ENCODE data around the gene SLC25A52. TPM values are rescaled to one million over a fixed set of nuclear protein-coding genes. Genes with fewer than 3 reads are reported as not detected.

The SLC25A52 gene
- total and polyA plus RNA-seq, 2 donors (not counting 3 experiments of a cell fraction or from before 2014, with no cell fraction given): 0.06 TPM; not detected in 1

DNA sequence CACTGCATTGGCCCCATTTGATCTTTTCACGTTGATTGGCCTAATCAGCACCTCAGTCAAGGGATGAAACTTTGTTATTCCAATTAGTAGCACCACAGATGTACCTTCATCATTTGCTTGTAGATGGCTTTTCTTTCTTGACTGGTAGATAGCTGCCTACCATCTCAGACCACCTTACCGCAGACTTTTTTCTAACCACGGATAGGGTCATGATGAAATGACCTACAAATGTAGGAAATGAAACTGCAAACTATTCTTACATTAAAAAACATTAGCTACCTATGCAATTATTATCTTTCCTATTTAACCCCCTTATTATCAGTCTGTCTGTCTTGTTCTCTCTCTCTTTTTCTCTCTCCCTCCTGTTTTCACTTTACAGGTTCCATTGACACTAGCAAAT is 22.4 kb upstream of the SLC25A52 start:
- no TSS peak for BruUV-seq (replicated peaks)
- H3K4me3 ChIP-seq (replicated peaks in 1 of 3; ENCODE audit: insufficient read depth in 1 of 3, low read depth in 1 of 3, low read length in 3 of 3): no peak overlapping the region
- dilution Hi-C loops (cut with MboI; ENCODE audit: extremely low pct_ligation_motif_present, low sequenced_read_pairs) (no loop called here), intact Hi-C loops (cut with micrococcal nuclease) (no loop called here)
- H3K4me1 ChIP-seq (ENCODE audit: control insufficient read depth, extremely low read depth, insufficient read depth, low read length): no peaks in the 10 kb centered on the region
- H3K9ac ChIP-seq (replicated peaks; ENCODE audit: extremely low read depth, insufficient read depth, low read length): no peak overlapping the region
- no peaks in the 10 kb centered on the region for H3K36me3 ChIP-seq (ENCODE audit: control insufficient read depth in 2 of 2, extremely low read depth in 1 of 2, insufficient read depth in 2 of 2, low read length in 2 of 2)
- CTCF ChIA-PET: interaction anchor here (0.5 to 1.2 kb wide), 2 partner anchors 11 to 42 kb away, joined by 3 read pairs; no protein-coding TSS in a partner anchor
- DNase-seq (ENCODE audit: low read depth, low spot score): no peak
- no peak overlapping the region for H2AFZ ChIP-seq (ENCODE audit: low read depth, low read length)
- no peaks in the 10 kb centered on the region for H4K20me1 ChIP-seq (replicated peaks; ENCODE audit: control insufficient read depth, extremely low read depth, insufficient read depth, low read length)
- H3K79me2 ChIP-seq (ENCODE audit: control insufficient read depth, insufficient read depth, low read length): no peaks in the 10 kb centered on the region
- TF ChIP-seq EZH2 (IDR thresholded peaks at IDR 0.05; ENCODE audit: borderline replicate concordance, low read depth, low read length, severe bottlenecking) (no peak), FOS (IDR thresholded peaks at IDR 0.05; ENCODE audit: borderline replicate concordance, insufficient read depth, low read length) (no peak), POLR2AphosphoS5 (IDR thresholded peaks at IDR 0.05; ENCODE audit: insufficient read depth, low read depth, low read length) (no peak), GATA2 (IDR thresholded peaks at IDR 0.05; ENCODE audit: insufficient read depth, insufficient read length, low read depth, low read length) (no peak), MYC (IDR thresholded peaks at IDR 0.05; ENCODE audit: low read depth, low read length) (no peak), JUN (IDR thresholded peaks at IDR 0.05; ENCODE audit: borderline replicate concordance, insufficient read depth, insufficient read length, low read depth) (no peak), POLR2A (IDR thresholded peaks at IDR 0.05; ENCODE audit: low read depth, low read length) (no peak)
- TF ChIP-seq, protein P1, sequence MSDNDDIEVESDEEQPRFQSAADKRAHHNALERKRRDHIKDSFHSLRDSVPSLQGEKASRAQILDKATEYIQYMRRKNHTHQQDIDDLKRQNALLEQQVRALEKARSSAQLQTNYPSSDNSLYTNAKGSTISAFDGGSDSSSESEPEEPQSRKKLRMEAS (IDR thresholded peaks at IDR 0.05; ENCODE audit: insufficient read depth, insufficient read length): no peak
- TF ChIP-seq, protein P2, sequence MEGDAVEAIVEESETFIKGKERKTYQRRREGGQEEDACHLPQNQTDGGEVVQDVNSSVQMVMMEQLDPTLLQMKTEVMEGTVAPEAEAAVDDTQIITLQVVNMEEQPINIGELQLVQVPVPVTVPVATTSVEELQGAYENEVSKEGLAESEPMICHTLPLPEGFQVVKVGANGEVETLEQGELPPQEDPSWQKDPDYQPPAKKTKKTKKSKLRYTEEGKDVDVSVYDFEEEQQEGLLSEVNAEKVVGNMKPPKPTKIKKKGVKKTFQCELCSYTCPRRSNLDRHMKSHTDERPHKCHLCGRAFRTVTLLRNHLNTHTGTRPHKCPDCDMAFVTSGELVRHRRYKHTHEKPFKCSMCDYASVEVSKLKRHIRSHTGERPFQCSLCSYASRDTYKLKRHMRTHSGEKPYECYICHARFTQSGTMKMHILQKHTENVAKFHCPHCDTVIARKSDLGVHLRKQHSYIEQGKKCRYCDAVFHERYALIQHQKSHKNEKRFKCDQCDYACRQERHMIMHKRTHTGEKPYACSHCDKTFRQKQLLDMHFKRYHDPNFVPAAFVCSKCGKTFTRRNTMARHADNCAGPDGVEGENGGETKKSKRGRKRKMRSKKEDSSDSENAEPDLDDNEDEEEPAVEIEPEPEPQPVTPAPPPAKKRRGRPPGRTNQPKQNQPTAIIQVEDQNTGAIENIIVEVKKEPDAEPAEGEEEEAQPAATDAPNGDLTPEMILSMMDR (IDR thresholded peaks at IDR 0.05; ENCODE audit: extremely low read depth in 1 of 2, insufficient read depth in 1 of 2, low read depth in 1 of 2, low read length in 2 of 2): no peak
- no peaks in the 10 kb centered on the region for H3K9me1 ChIP-seq (replicated peaks; ENCODE audit: control insufficient read depth, extremely low read depth, insufficient read depth, low read length)
- no peak for FAIRE-seq
- H3K9me3 ChIP-seq (replicated peaks; ENCODE audit: control insufficient read depth, insufficient read depth, low read length): no peaks in the 10 kb centered on the region
- H3K27me3 ChIP-seq (ENCODE audit: control insufficient read depth in 2 of 2, insufficient read depth in 2 of 2, low read length in 2 of 2): no peaks in the 10 kb centered on the region
- POLR2A ChIA-PET: no interaction called here
- no peak overlapping the region for H3K27ac ChIP-seq (ENCODE audit: insufficient read depth, low read depth, low read length)
- H3K4me2 ChIP-seq (ENCODE audit: insufficient read depth, low read length): no peak overlapping the region
